ENCODE data around the gene POLR2J. TPM values are rescaled to one million over a fixed set of nuclear protein-coding genes. Genes with fewer than 3 reads are reported as not detected.

The POLR2J gene
- total RNA-seq, 1 donor from 2014 or later, result 20.1 TPM

DNA sequence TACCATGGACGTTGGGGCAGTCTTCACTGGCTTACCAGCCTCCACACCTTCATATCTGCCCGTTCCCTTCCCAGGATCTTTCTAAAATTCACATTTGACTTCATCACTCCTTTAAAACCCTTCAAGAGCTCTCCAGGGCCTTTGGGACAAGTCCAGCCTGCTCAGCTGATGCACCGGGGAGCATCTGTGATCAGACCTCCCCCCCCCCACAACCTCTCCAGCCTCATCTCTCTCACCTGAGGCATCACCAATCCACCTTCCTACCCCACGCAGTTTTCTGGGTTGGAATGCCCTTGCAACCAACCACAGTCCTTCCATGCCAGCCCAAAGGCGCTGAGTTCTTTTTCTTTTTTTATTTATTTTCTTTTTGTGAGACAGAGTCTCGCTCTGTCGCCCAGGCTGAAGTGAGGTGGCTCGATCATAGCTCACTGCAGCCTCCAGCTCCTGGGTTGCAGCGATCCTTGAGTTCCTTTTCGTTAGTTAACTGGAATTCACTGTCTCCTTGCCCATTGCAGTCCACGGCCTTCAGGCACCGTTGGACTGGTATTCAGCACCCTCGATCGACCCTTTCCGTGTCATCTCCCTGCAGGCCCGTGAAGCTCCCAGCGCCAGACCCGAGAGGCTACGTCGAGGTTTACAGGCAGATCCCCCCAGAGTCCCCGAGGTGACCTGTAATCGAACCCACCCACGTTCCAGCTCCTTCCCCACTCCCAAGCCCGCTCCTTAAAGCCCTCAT, 14.7 kb downstream of the POLR2J start:
- intact Hi-C loops (cut with DNase I), result no loop called here
- peak overlapping the region; percentile 68 for H3K27ac ChIP-seq
- peak overlapping the region; percentile 92 to 95 for H3K4me3 ChIP-seq
- H3K36me3 ChIP-seq, result peaks cover 0 to under 1% of the 10 kb centered on the region in 2 donors
- TF ChIP-seq POLR2A (IDR thresholded peaks at IDR 0.05), result no peak
- TF ChIP-seq, protein P1, sequence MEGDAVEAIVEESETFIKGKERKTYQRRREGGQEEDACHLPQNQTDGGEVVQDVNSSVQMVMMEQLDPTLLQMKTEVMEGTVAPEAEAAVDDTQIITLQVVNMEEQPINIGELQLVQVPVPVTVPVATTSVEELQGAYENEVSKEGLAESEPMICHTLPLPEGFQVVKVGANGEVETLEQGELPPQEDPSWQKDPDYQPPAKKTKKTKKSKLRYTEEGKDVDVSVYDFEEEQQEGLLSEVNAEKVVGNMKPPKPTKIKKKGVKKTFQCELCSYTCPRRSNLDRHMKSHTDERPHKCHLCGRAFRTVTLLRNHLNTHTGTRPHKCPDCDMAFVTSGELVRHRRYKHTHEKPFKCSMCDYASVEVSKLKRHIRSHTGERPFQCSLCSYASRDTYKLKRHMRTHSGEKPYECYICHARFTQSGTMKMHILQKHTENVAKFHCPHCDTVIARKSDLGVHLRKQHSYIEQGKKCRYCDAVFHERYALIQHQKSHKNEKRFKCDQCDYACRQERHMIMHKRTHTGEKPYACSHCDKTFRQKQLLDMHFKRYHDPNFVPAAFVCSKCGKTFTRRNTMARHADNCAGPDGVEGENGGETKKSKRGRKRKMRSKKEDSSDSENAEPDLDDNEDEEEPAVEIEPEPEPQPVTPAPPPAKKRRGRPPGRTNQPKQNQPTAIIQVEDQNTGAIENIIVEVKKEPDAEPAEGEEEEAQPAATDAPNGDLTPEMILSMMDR (IDR thresholded peaks at IDR 0.05), result no peak
- TF ChIP-seq POLR2AphosphoS5 (IDR thresholded peaks at IDR 0.05; ENCODE audit: insufficient read depth in 1 of 2, low read depth in 1 of 2), result no peak
- DNase-seq (ENCODE audit: extremely low spot score in 2 of 2), result no peak
- peaks cover 30% of the 10 kb centered on the region for H3K4me1 ChIP-seq
- no peaks in the 10 kb centered on the region for H3K9me3 ChIP-seq
- H3K27me3 ChIP-seq, result no peaks in the 10 kb centered on the region

DNA sequence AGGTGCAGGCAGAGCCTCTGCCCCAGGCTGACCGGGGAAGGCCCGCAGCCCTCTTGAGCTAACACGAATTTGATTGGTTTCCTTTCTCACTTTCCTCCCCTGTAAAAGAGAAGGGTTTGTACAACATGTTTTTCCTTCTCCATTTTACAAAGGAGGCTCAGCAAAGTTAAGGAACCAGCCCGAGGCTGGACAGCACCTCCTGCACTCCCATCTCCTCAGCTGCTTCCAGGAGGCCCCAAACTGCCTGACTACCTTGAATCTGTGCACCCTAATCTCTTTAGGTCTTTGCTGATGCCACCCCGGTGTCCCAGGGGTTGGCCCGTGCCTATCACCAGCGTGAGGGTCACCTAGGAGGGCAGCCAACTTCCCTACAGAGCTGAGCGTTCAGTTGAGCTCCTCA, 18.3 kb downstream of the POLR2J start:
- intact Hi-C loops (cut with DNase I), result no loop called here
- Histone ChIP-seq H3K27ac (no peak overlapping the region), H3K36me3 (peaks cover 0 to 33% of the 10 kb centered on the region in 2 donors), H3K4me1 (peaks cover 22% of the 10 kb centered on the region), H3K4me3 (no peak overlapping the region), H3K9me3 (no peaks in the 10 kb centered on the region), H3K27me3 (no peaks in the 10 kb centered on the region)
- TF ChIP-seq POLR2A (IDR thresholded peaks at IDR 0.05) (no peak), POLR2AphosphoS5 (IDR thresholded peaks at IDR 0.05; ENCODE audit: insufficient read depth in 1 of 2, low read depth in 1 of 2) (no peak)
- TF ChIP-seq, protein P1 (IDR thresholded peaks at IDR 0.05), result no peak
- DNase-seq (ENCODE audit: extremely low spot score in 2 of 2), result no peak

DNA sequence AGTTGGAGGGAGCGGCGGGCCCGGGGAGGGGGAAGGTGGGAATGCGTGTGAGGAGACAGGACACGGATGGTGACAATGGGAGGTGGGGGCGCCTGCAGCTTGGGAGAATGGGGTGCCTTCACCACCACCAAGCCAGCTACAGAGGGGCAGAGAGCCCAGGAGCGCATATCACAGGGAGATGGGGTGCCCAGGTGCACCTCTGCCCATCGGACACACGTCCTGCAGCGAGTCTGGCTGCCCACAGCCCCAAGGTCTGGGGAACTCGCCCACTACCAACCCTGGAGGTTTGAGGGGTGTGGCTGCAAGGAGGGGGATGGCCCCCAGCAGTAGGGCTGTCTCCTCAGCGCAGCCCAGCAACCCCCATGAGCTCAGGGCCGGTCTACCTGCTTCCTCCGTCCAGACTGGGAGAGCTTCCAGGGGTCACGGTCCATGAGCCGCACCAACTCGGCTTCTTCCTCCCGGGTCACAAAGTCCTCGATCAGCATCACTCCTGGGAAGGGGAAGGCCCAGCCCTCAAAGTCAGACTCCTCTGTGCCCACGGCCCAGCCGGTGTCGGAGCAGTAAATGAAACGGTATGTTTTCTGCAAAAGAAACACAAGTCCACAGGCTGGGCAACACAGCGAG, 19.4 kb downstream of the POLR2J start:
- TF ChIP-seq, protein P1 (IDR thresholded peaks at IDR 0.05), result no peak
- TF ChIP-seq POLR2A (IDR thresholded peaks at IDR 0.05), result no peak
- no peak for TF ChIP-seq POLR2AphosphoS5 (IDR thresholded peaks at IDR 0.05; ENCODE audit: insufficient read depth in 1 of 2, low read depth in 1 of 2)
- peaks cover 17% of the 10 kb centered on the region for H3K4me1 ChIP-seq
- no peak for DNase-seq (ENCODE audit: extremely low spot score in 2 of 2)
- no peaks in the 10 kb centered on the region for H3K27me3 ChIP-seq
- H3K9me3 ChIP-seq, result no peaks in the 10 kb centered on the region
- no peak overlapping the region for H3K4me3 ChIP-seq
- intact Hi-C loops (cut with DNase I), result no loop called here
- H3K27ac ChIP-seq, result no peak overlapping the region
- peaks cover 0 to 34% of the 10 kb centered on the region in 2 donors for H3K36me3 ChIP-seq

DNA sequence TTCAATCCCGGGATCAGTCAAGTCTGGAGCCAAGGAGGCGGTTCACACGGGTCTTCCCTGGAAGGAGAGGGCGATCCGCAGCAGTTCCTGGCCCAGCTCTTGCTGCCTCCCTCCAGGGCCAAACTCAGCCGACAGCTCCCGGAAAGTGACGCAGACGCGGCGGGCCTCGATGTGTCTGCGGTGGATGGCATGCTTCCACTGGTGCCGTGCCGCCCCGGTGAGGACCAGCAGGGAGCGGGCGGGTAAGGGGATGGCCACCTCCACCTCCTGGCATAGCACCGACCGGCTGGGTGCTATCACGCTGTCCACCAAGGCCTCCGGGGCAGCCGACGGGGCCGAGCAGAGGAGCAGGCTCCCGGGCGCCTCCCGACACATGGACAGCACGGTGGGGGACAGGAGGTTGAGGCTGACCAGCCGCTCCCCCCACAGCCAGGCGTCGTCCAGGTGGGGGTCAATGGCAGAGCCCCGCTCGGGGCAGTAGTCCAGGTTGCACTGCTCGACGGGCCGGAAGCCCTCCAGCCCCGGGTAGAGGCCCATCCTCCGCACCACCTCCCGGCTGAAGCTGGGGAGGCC, 21.3 kb downstream of the POLR2J start:
- TF ChIP-seq POLR2AphosphoS5 (IDR thresholded peaks at IDR 0.05; ENCODE audit: insufficient read depth in 1 of 2, low read depth in 1 of 2) (no peak), POLR2A (IDR thresholded peaks at IDR 0.05) (no peak)
- TF ChIP-seq, protein P1 (IDR thresholded peaks at IDR 0.05), result no peak
- H3K27ac ChIP-seq, result no peak overlapping the region
- H3K4me1 ChIP-seq, result peaks cover under 1% of the 10 kb centered on the region
- H3K27me3 ChIP-seq, result no peaks in the 10 kb centered on the region
- peaks cover 0 to 34% of the 10 kb centered on the region in 2 donors for H3K36me3 ChIP-seq
- H3K4me3 ChIP-seq, result no peak overlapping the region
- H3K9me3 ChIP-seq, result no peaks in the 10 kb centered on the region
- intact Hi-C loops (cut with DNase I), result no loop called here
- DNase-seq (ENCODE audit: extremely low spot score in 2 of 2), result no peak

All from vagina (tissue), 2 donors.